HG02678 (cell line): ENCODE results near the gene YARS2.

Source experiments
- ATAC-seq: cut with Tn5 transposase; IDR thresholded peaks from one replicate; pipeline ENCODE4 v1.9.1; 2021; ENCODE audit warnings: mild to moderate bottlenecking, moderate library complexity; ENCODE audit not compliant: unreplicated experiment

YARS2 gene

DNA sequence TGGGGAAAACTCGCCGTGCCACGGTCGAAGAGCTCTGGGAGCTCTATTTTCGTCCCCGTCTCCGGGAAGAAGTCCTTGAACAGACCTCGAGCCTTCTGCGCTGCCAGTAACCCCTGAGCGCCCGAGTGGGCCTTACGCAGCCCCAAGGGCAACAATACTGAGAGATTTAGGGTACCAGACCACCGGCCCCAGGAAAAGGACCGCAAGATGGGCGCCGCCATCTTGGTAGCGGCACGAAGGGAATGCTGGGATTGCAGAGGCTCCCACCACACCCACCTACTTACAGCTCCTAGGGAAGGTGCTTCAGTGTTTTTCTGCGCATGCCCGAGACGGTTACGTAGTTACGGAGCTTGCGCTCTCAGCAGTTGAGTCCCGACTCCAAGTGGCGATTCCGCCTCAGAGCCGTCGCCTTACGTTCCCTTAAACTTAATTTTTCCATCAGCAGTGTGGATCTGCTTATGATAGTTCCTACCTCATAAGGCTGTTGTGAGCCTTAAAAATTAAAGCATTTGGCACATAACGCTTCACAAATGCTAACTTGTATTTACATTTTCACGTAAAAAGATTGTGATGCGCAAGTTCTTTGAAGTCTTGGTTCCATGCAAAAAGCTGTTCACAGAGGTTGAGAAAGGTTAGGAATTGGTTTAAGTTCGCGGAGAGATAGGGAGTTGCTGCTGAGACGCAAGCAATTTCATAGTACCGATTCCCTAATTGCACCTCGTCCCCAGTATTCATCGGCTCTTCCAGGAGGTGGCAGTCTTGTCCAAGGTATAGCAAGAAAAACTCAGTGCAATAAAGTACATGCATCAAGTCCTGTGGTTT, at the start of gene YARS2:
Gene YARS2 (minus strand): TSS at position 244 of the 822 bp plus-strand sequence. CDS start 23 bp downstream, at position 221.
- peak; percentile 90 for ATAC-seq

GRCh38 chr12:32804301-32804700, 48.6 kb upstream of the YARS2 start:
- ATAC-seq = no peak

- no peak for ATAC-seq
Measured at GRCh38 chr12:32801269-32801980, 45.7 kb upstream of the YARS2 start.

- no peak for ATAC-seq
Measured at GRCh38 chr12:32794281-32794680, 38.6 kb upstream of the YARS2 start.

- no peak for ATAC-seq
Measured at GRCh38 chr12:32789916-32790315, 34.2 kb upstream of the YARS2 start.

- ATAC-seq = no peak
Measured at GRCh38 chr12:32789446-32789845, 33.7 kb upstream of the YARS2 start.

DNA sequence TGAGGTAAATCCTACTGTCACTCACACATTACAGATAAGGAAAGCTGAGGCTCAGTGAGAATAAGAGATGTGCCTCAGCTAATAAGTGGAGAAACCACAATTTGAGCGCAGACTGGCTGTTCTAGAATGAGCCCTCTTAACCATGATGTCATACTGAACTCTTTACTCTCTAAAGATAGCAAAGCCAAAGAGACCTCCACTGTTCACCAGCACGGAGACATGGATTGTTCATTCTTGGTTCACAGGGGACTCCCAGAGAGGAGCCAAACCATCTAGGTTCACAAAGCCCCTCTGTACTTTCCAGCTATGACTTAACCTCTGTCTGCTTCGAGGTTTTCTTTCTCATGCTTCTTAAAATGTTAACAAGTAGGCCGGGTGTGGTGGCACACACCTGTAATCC, 32.7 kb upstream of the YARS2 start:
- no peak for ATAC-seq

DNA sequence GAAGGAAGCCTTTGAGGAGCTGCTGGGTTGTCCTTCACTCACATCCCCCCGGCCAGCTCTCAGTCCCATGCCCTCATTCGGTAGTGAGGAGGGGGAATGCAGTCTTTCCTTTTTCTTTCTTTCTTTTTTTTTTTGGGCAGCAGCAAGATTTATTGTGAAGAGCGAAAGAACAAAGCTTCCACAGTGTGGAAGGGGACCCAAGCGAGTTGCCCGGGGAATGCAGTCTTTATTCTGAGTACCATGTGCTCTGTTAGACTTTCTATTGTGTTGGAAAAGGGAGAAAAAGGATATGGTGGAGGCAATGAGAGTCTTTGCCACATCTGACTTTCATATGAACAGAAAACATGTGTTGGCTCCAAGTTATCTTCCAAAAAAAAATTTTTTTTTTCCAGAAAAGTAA, 29.9 kb upstream of the YARS2 start:
- ATAC-seq = no peak

DNA sequence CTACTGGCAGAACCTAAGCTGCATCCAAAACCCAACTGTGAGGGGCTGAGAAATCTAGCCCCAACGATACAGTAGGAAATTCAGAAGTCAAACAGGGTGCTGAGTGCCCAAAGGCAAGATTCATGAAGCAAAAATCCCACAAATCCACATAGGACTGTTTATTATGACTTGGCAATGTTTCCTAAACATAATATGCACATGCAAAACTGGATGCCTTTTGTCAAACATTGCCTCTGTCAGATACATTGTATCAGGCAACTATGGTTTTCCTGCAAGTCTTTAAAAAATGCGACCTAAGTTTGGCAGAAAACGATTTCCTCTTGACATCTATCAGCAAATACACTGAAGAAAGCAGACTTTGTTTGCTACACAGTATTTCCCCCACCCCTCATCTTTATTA, 27.3 kb upstream of the YARS2 start:
- ATAC-seq = no peak

DNA sequence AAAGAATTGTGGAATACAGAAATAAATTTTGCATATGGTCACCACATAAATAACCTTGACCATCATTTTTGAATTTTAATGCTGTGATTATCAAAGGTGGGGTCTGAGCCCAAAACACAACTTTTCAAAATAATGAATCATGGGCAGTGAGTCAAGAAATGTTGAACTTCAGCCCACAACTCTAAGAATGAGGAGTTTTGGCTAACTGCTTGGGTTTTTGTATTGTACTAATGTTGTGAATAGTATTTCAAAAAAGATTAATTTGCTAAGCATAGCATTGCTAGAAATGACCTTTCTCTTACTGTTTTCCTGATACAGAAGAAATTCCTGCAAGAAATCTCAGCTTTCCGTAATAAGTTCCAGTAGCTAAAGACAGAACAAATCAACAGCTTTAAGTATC, 24.4 kb upstream of the YARS2 start:
- no peak for ATAC-seq

DNA sequence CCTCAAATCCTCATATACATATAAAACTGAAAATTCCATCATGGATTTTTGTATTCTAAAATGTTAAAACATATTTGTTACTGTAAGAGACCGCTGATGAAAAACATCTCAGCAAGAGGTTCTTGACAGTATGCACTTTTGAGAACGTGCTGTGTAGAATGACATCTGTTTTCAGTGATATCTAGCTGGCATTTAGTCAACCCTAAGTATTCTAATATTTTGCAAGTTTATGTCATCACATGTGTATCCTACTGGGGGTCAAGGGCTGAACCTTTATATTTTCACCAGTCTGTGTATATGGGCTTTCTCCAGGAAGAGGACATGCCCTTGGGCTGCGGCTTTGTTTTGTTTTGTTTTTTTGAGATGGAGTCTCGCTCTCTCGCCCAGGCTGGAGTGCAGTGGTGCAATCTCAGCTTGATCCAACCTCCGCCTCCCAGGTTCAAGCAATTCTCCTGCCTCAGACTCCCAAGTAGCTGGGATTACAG, 22.0 kb upstream of the YARS2 start:
- no peak for ATAC-seq

DNA sequence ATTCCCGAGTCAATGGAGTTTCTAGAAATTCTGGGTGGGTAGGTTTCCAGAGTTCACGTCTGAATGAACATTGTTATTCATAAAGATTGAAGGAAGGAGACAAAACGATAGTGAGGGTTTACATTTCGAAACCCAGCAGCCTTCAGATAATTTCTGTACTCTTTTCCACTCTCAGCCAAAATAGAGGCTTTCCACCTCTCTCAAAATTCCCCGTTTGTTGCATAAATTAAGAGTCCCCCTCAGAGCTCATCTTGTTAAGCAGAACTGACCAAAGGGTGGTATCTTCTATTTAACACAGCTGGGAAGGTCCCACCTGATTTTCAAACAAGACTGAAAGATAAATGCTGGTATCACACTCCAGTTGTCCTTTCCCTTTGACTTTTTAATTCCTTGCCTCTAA, 21.5 kb upstream of the YARS2 start:
- no peak for ATAC-seq

DNA sequence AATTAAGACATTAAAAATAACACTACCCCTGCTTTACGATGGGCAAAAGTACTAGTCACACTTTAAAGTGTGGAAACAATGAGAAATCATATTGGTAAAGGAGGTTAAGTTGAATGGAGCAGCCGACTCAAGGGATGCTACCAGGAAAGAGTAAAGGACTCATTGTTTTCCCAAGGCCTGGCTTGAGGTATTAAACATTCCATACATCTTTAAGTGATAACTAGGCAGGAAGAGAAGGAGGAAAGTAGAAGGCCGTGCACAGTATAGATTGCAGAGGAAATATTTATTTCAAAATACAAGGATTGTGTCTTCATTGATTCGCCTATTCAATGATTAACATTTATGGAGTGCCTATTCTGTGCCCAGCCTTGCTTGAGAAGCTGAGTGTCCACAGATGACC, 20.6 kb upstream of the YARS2 start:
- no peak for ATAC-seq

DNA sequence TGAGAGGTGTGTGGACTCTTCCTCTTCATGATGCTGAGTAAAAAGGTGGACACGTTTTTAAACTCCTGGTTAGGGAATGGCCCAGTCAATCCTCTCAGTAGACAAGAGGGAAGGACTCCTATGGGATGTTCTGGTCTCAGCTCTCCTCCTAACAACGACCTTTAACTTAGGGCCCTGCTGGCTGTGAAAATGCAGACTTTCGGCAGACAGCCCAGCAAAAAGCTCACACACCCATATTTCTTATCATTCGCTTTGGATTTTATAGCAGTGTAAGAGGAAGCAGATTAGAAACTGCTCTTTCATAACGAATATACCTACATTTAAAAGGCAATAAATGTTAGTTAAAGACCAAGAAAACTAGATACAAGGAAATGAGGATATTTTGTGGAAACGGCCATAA, 18.0 kb upstream of the YARS2 start:
- no peak for ATAC-seq

DNA sequence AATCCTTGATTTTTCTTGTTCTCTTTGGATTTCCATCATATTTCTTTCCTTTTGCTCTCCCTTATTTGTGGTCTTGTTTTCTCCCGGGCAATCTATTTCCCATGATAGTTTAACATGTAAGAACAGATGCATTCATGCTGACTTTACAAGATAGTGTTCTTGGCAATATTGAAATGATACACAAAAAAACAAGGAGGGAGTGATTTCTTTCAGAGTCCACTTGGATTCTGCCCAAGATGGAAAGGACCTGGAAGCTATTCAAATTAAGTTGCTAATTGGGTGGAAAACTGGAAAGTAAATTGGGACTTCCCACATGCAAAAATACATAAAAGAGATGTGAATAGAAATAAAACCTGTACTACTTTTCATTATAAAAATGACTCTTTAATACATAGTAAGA, 14.4 kb upstream of the YARS2 start:
- no peak for ATAC-seq

DNA sequence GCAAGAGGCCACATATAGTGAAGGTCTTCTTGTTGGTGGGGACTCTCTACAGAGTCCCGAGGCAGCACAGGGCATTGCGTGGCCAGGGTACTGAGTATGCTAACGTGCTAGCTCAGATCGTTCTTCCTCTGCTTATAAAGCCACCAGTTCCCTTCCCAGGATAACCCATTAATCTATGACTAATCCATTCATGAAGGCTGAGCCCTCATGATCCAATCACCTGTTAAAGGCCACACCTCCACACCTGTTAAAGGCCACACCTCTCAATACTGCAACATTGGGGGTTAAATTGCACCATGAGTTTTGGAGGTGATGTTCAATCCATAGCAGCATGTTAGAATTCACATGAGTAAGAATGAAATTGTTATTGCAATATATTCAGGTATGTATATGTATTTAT, 12.8 kb upstream of the YARS2 start:
- ATAC-seq = no peak

DNA sequence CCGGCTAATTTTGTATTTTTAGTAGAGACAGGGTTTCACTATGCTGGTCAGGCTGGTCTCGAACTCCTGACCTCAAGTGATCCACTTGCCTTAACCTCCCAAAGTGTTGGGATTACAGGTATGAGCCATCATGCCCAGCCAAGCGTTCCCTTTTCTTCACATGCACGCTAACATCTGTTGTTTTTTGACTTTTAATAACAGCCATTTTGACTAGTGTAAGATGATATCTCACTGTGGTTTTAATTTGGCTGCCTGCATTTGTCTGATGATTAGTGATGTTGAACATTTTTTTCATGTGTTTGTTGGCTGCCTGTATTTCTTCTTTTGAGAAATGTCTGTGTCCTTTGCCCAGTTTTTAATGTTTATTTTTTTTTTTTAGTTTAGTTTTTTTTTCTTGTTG, 10.2 kb upstream of the YARS2 start:
- no peak for ATAC-seq

DNA sequence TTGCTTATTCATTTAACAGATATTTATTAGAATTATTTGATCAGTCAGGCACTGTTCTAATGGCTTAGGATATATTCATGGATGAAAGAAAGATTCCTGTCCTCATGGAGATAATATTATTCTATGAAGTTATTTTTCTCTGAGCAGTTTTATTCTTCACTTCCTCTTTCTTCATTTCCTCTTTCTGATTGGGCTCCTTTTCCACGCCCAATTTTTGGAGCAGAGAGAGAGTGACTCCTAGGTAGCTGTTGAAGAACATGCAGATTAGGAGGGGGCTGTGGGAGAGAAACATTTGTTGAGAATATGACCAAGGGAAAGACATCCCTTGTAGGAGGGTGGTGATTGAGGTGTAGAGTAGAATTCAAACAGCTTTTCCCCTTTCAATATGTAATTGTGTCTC, 6.0 kb upstream of the YARS2 start:
- no peak for ATAC-seq

- ATAC-seq = no peak
Measured at GRCh38 chr12:32757157-32757556, 1.5 kb upstream of the YARS2 start.

DNA sequence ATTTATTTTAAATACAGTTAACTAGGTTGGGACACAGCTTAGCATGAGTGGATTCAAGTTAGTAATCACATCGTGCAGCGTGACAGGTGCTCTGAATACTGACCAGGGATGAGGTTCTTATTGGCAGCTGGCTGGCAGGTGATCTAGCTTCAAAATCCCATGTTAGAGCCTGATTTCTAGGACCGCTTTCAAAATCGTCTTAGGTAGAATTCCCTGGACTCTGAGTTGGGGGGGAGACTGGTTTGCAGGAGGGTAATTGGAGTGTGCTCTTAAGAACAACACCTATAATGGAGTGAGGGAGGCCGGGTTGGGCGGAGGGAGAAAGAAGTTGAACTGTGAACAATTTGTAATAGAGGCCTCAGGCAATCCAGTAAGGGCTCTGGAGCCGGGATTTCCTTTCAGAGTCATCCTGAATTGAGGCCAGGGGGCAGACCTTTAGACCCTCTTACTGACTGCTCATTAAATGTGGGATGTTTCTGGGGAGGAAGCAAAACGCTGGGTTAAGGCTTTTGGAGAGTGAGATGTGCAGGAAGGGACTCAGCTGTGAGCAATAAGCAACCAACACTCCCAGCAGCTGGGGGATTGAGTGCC, 874 bp upstream of the YARS2 start:
- no peak for ATAC-seq

- ATAC-seq = peak; percentile 70
Measured at GRCh38 chr12:32755051-32755653, 545 bp downstream of the YARS2 start.
